GM23338 (cell line): ENCODE measurements around the gene EBPL. TPM values are rescaled to one million over a fixed set of nuclear protein-coding genes. Genes with fewer than 3 reads are reported as not detected.

Experiments
- ATAC-seq: fragments of 200-7000 bp; cut with Tn5 transposase; 3 replicates; pipeline ENCODE4 v1.9.1; 2020
- DNase-seq: peaks from one replicate; pipeline ENCODE4 v3.0.0-alpha.2; 2015; ENCODE audit warnings: low spot score
- H2AFZ ChIP-seq: fragments of 200-600 bp; sonication (generic); 2 replicates; pipeline ENCODE4 v1.8.0; 2016; ENCODE audit warnings: antibody characterized with exemption, mild to moderate bottlenecking, moderate library complexity
- H3F3A ChIP-seq: fragments of 200-600 bp; sonication (generic); replicated peaks from 2 replicates; pipeline ENCODE4 v1.8.0; 2017; ENCODE audit warnings: antibody characterized with exemption, mixed run types, low read depth
- H3K27ac ChIP-seq: fragments of 200-600 bp; sonication (generic); 2 replicates; pipeline ENCODE4 v1.6.1; 2016; ENCODE audit warnings: low read depth
- H3K27me3 ChIP-seq: fragments of 200-600 bp; sonication (generic); 2 replicates; pipeline ENCODE4 v1.8.0; 2016; ENCODE audit warnings: mild to moderate bottlenecking, mixed run types, moderate library complexity; ENCODE audit not compliant: insufficient read depth
- H3K36me3 ChIP-seq: fragments of 200-600 bp; sonication (generic); 2 replicates; pipeline ENCODE4 v1.8.0; 2016; ENCODE audit warnings: mild to moderate bottlenecking; ENCODE audit not compliant: insufficient read depth
- H3K4me1 ChIP-seq: fragments of 200-600 bp; sonication (generic); 2 replicates; pipeline ENCODE4 v1.8.0; 2016; ENCODE audit warnings: mild to moderate bottlenecking, moderate library complexity; ENCODE audit not compliant: insufficient read depth
- H3K4me2 ChIP-seq: fragments of 200-600 bp; sonication (generic); 2 replicates; pipeline ENCODE4 v1.7.1; 2017; ENCODE audit warnings: mixed run types
- H3K4me3 ChIP-seq: fragments of 200-600 bp; sonication (generic); 2 replicates; pipeline ENCODE4 v1.6.1; 2016; ENCODE audit warnings: mixed run types
- H3K79me2 ChIP-seq: fragments of 200-600 bp; sonication (generic); replicated peaks from 2 replicates; pipeline ENCODE4 v1.8.0; 2017; ENCODE audit warnings: mild to moderate bottlenecking; ENCODE audit not compliant: insufficient read depth
- H3K9me2 ChIP-seq: fragments of 200-600 bp; sonication (generic); 2 replicates; pipeline ENCODE4 v1.8.0; 2017; ENCODE audit not compliant: insufficient read depth
- H4K20me1 ChIP-seq: fragments of 200-600 bp; sonication (generic); replicated peaks from 2 replicates; pipeline ENCODE4 v1.8.0; 2017; ENCODE audit warnings: mild to moderate bottlenecking; ENCODE audit not compliant: insufficient read depth
- H3K27ac Mint-ChIP-seq: 2 replicates; pipeline ENCODE4 v1.8.0; 2020; ENCODE audit warnings: inconsistent platforms, mild to moderate bottlenecking, moderate library complexity, mixed read lengths
- H3K27me3 Mint-ChIP-seq: 3 replicates; pipeline ENCODE4 v1.8.0; 2022; ENCODE audit warnings: low read depth, mild to moderate bottlenecking, moderate library complexity, mixed read lengths, inconsistent platforms; ENCODE audit not compliant: insufficient read depth, poor library complexity
- H3K36me3 Mint-ChIP-seq: 3 replicates; pipeline ENCODE4 v1.8.0; 2021; ENCODE audit warnings: low read depth, mild to moderate bottlenecking, inconsistent platforms, moderate library complexity, mixed read lengths
- H3K4me1 Mint-ChIP-seq: 3 replicates; pipeline ENCODE4 v1.8.0; 2020; ENCODE audit warnings: mild to moderate bottlenecking, inconsistent platforms, mixed read lengths
- H3K4me3 Mint-ChIP-seq: 3 replicates; pipeline ENCODE4 v1.8.0; 2021; ENCODE audit warnings: moderate library complexity, mild to moderate bottlenecking, inconsistent platforms, mixed read lengths
- H3K9me3 Mint-ChIP-seq: 3 replicates; pipeline ENCODE4 v1.8.0; 2020; ENCODE audit warnings: moderate library complexity, mild to moderate bottlenecking, inconsistent platforms, mixed read lengths
- EZH2 ChIP-seq: fragments of 200-600 bp; sonication (generic); IDR thresholded peaks from one replicate; pipeline ENCODE4 v1.8.0; 2017; ENCODE audit warnings: antibody characterized with exemption, mild to moderate bottlenecking, low read depth; ENCODE audit not compliant: unreplicated experiment
- EZH2phosphoT487 ChIP-seq: fragments of 200-600 bp; sonication (generic); IDR thresholded peaks from one replicate; pipeline ENCODE4 v1.8.1; 2018; ENCODE audit warnings: antibody characterized with exemption; ENCODE audit not compliant: unreplicated experiment
- JUNB ChIP-seq: IDR thresholded peaks from one replicate; pipeline ENCODE4 v1.6.1; 2016; ENCODE audit warnings: antibody characterized with exemption; ENCODE audit not compliant: unreplicated experiment
- NANOG ChIP-seq: IDR thresholded peaks from 2 replicates; pipeline ENCODE4 v1.6.1; 2016; ENCODE audit warnings: antibody characterized with exemption, borderline replicate concordance
- POLR2AphosphoS5 ChIP-seq: IDR thresholded peaks from 2 replicates; pipeline ENCODE4 v1.6.1; 2016; ENCODE audit warnings: antibody characterized with exemption, low read depth
- STAT1 ChIP-seq: IDR thresholded peaks from one replicate; pipeline ENCODE4 v1.6.1; 2016; ENCODE audit warnings: antibody characterized with exemption; ENCODE audit not compliant: unreplicated experiment
- ZNF114 ChIP-seq: fragments of 250-450 bp; sonication (Bioruptor Pico); IDR thresholded peaks from 2 replicates; pipeline ENCODE4 v1.5.0; 2020; ENCODE audit warnings: mild to moderate bottlenecking, moderate library complexity
- ZNF331 ChIP-seq: fragments of 250-450 bp; sonication (Bioruptor Pico); IDR thresholded peaks from 2 replicates; pipeline ENCODE4 v1.5.0; 2020; ENCODE audit warnings: low read depth, mild to moderate bottlenecking, moderate library complexity
- polyA plus RNA-seq: library from polyadenylated mRNA; unstranded; fragments of >200 nt; fragmentation: Nextera tagmentation; extraction: Ambion mirVana; gene quantifications from 2 replicates; pipeline ENCODE4 v1.2.1, GENCODE V29; 2016
- total RNA-seq: library from RNA; depleted of rRNA; stranded (reverse); fragments of >200 nt; shearing (Covaris generic); gene quantifications from 2 replicates; pipeline ENCODE4 v1.2.3, GENCODE V29; 2014
- TF ChIP-seq, protein P1 (sequence below): fragments of 250-450 bp; sonication (Bioruptor Pico); IDR thresholded peaks from 2 replicates; pipeline ENCODE4 v1.5.0; 2020; ENCODE audit warnings: mild to moderate bottlenecking, moderate library complexity
- TF ChIP-seq, protein P2 (sequence below): IDR thresholded peaks from one replicate; pipeline ENCODE4 v1.6.1; 2018; ENCODE audit warnings: antibody characterized with exemption; ENCODE audit not compliant: unreplicated experiment
- TF ChIP-seq, protein P3 (sequence below): IDR thresholded peaks from 2 replicates; pipeline ENCODE4 v1.6.1; 2016; ENCODE audit warnings: antibody characterized with exemption

EBPL gene
- total and polyA plus RNA-seq, 2 experiments from 2014 or later, result 231 to 245 TPM

DNA sequence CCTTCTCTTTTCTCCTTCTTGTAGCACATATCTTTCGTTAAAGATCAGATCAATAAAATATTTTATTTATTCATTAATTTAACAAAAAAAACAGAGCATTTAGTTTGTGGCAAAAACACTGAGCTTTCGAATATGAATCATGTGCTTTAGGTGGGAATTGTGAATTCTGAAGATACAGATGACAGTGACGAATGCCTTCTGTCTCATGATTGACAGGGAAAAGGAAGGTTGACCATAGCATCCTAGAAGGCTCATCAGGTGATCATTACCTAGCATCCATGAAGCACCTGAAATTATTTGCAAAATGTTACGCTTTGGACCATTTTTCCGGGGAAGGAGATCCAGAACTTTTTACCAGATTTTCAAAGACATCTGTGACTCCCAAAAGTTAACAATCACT, 59.1 kb downstream of the EBPL start:
- Histone ChIP-seq H3K36me3 (no peaks in the 10 kb centered on the region), H3K27me3 (no peaks in the 10 kb centered on the region), H3K4me2 (no peak overlapping the region), H3K79me2 (no peaks in the 10 kb centered on the region), H3K4me1 (peaks cover 7% of the 10 kb centered on the region; the same call in 1 of the 2 replicates), H3K27ac (no peak overlapping the region), H4K20me1 (no peaks in the 10 kb centered on the region), H3F3A (0 out of 2 replicates have a peak, but pooled peaks cover 6% of the 10 kb centered on the region), H3K9me2 (peaks cover 11% of the 10 kb centered on the region; the same call in 1 of the 2 replicates), H3K4me3 (no peak overlapping the region), H2AFZ (no peak overlapping the region)
- no peak for ATAC-seq
- Mint-ChIP-seq H3K36me3 (0 out of 3 replicates have a peak, but pooled peaks cover 4% of the 10 kb centered on the region), H3K27ac (no peak overlapping the region), H3K4me1 (peaks cover 22% of the 10 kb centered on the region), H3K27me3 (peaks cover 8% of the 10 kb centered on the region), H3K9me3 (no peaks in the 10 kb centered on the region), H3K4me3 (no peak overlapping the region)
- DNase-seq, result no peak
- TF ChIP-seq ZNF114 (CRISPR knock-in tag) (no peak), POLR2AphosphoS5 (no peak), EZH2phosphoT487 (no peak), STAT1 (no peak), JUNB (no peak), ZNF331 (CRISPR knock-in tag) (no peak), NANOG (no peak), EZH2 (no peak)
- TF ChIP-seq, protein P1, sequence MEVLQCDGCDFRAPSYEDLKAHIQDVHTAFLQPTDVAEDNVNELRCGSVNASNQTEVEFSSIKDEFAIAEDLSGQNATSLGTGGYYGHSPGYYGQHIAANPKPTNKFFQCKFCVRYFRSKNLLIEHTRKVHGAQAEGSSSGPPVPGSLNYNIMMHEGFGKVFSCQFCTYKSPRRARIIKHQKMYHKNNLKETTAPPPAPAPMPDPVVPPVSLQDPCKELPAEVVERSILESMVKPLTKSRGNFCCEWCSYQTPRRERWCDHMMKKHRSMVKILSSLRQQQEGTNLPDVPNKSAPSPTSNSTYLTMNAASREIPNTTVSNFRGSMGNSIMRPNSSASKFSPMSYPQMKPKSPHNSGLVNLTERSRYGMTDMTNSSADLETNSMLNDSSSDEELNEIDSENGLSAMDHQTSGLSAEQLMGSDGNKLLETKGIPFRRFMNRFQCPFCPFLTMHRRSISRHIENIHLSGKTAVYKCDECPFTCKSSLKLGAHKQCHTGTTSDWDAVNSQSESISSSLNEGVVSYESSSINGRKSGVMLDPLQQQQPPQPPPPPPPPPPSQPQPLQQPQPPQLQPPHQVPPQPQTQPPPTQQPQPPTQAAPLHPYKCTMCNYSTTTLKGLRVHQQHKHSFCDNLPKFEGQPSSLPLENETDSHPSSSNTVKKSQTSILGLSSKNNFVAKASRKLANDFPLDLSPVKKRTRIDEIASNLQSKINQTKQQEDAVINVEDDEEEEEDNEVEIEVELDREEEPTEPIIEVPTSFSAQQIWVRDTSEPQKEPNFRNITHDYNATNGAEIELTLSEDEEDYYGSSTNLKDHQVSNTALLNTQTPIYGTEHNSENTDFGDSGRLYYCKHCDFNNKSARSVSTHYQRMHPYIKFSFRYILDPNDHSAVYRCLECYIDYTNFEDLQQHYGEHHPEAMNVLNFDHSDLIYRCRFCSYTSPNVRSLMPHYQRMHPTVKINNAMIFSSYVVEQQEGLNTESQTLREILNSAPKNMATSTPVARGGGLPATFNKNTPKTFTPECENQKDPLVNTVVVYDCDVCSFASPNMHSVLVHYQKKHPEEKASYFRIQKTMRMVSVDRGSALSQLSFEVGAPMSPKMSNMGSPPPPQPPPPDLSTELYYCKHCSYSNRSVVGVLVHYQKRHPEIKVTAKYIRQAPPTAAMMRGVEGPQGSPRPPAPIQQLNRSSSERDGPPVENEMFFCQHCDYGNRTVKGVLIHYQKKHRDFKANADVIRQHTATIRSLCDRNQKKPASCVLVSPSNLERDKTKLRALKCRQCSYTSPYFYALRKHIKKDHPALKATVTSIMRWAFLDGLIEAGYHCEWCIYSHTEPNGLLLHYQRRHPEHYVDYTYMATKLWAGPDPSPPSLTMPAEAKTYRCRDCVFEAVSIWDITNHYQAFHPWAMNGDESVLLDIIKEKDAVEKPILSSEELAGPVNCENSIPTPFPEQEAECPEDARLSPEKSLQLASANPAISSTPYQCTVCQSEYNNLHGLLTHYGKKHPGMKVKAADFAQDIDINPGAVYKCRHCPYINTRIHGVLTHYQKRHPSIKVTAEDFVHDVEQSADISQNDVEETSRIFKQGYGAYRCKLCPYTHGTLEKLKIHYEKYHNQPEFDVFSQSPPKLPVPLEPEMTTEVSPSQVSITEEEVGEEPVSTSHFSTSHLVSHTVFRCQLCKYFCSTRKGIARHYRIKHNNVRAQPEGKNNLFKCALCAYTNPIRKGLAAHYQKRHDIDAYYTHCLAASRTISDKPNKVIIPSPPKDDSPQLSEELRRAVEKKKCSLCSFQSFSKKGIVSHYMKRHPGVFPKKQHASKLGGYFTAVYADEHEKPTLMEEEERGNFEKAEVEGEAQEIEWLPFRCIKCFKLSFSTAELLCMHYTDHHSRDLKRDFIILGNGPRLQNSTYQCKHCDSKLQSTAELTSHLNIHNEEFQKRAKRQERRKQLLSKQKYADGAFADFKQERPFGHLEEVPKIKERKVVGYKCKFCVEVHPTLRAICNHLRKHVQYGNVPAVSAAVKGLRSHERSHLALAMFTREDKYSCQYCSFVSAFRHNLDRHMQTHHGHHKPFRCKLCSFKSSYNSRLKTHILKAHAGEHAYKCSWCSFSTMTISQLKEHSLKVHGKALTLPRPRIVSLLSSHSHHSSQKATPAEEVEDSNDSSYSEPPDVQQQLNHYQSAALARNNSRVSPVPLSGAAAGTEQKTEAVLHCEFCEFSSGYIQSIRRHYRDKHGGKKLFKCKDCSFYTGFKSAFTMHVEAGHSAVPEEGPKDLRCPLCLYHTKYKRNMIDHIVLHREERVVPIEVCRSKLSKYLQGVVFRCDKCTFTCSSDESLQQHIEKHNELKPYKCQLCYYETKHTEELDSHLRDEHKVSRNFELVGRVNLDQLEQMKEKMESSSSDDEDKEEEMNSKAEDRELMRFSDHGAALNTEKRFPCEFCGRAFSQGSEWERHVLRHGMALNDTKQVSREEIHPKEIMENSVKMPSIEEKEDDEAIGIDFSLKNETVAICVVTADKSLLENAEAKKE (CRISPR knock-in tag), result no peak
- TF ChIP-seq, protein P2, sequence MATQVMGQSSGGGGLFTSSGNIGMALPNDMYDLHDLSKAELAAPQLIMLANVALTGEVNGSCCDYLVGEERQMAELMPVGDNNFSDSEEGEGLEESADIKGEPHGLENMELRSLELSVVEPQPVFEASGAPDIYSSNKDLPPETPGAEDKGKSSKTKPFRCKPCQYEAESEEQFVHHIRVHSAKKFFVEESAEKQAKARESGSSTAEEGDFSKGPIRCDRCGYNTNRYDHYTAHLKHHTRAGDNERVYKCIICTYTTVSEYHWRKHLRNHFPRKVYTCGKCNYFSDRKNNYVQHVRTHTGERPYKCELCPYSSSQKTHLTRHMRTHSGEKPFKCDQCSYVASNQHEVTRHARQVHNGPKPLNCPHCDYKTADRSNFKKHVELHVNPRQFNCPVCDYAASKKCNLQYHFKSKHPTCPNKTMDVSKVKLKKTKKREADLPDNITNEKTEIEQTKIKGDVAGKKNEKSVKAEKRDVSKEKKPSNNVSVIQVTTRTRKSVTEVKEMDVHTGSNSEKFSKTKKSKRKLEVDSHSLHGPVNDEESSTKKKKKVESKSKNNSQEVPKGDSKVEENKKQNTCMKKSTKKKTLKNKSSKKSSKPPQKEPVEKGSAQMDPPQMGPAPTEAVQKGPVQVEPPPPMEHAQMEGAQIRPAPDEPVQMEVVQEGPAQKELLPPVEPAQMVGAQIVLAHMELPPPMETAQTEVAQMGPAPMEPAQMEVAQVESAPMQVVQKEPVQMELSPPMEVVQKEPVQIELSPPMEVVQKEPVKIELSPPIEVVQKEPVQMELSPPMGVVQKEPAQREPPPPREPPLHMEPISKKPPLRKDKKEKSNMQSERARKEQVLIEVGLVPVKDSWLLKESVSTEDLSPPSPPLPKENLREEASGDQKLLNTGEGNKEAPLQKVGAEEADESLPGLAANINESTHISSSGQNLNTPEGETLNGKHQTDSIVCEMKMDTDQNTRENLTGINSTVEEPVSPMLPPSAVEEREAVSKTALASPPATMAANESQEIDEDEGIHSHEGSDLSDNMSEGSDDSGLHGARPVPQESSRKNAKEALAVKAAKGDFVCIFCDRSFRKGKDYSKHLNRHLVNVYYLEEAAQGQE, result no peak
- TF ChIP-seq, protein P3, sequence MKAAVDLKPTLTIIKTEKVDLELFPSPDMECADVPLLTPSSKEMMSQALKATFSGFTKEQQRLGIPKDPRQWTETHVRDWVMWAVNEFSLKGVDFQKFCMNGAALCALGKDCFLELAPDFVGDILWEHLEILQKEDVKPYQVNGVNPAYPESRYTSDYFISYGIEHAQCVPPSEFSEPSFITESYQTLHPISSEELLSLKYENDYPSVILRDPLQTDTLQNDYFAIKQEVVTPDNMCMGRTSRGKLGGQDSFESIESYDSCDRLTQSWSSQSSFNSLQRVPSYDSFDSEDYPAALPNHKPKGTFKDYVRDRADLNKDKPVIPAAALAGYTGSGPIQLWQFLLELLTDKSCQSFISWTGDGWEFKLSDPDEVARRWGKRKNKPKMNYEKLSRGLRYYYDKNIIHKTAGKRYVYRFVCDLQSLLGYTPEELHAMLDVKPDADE, result no peak
